ENCODE results near the gene CDK14. TPM values are rescaled to one million over a fixed set of nuclear protein-coding genes. Genes with fewer than 3 reads are reported as not detected.

The CDK14 gene
- total and polyA plus RNA-seq, 2 donors (not counting 1 experiment from before 2014, with no cell fraction given) = 23.6 to 41.1 TPM

DNA sequence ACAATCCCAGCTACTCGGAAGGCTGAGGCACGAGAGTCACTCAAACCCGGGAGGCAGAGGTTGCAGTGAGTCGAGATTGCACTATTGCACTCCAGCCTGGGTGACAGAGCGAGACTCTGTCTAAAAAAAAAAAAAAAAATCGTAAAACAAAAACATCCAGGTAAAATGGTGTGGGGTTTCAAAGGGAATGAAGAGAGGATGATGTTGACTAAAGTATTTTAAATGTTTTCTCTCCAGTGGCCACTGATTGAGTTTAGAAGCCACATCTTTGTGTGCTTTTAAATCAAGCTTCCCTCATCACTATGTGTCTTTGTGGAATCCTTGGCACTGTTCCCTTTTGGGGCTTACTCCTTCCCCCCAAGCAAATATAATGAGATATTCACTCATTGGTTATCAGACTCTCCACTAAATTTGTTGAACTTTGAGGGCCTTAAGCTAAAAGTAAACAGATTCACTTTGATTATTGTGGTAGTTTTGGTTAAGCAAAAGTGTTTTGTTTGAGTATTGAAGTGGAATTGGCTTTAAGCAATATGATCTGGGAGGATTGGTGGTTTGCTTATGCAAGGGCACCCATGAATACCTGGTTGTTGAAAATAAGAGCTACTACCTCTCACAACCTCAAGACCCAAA, 162.9 kb downstream of the CDK14 start:
- no peak overlapping the region for H3K9ac ChIP-seq (ENCODE audit: insufficient read depth, low read length)
- H3K4me2 ChIP-seq (ENCODE audit: extremely low read depth, insufficient read depth, low read length) = no peak overlapping the region
- no peaks in the 10 kb centered on the region for H3K27me3 ChIP-seq (ENCODE audit: control insufficient read depth, insufficient read depth, low read length)
- H3K4me1 ChIP-seq (ENCODE audit: control insufficient read depth, extremely low read depth, insufficient read depth, low read length) = no peaks in the 10 kb centered on the region
- no peaks in the 10 kb centered on the region for H3K9me3 ChIP-seq (ENCODE audit: control insufficient read depth, insufficient read depth, low read depth, low read length)
- H4K20me1 ChIP-seq (ENCODE audit: control insufficient read depth, extremely low read depth, insufficient read depth, low read length) = no peaks in the 10 kb centered on the region
- no peaks in the 10 kb centered on the region for H3K36me3 ChIP-seq (ENCODE audit: control insufficient read depth, insufficient read depth, low read length)
- TF ChIP-seq EZH2 (IDR thresholded peaks at IDR 0.05; ENCODE audit: low read length, missing control alignments) = no peak
- TF ChIP-seq, protein P1, sequence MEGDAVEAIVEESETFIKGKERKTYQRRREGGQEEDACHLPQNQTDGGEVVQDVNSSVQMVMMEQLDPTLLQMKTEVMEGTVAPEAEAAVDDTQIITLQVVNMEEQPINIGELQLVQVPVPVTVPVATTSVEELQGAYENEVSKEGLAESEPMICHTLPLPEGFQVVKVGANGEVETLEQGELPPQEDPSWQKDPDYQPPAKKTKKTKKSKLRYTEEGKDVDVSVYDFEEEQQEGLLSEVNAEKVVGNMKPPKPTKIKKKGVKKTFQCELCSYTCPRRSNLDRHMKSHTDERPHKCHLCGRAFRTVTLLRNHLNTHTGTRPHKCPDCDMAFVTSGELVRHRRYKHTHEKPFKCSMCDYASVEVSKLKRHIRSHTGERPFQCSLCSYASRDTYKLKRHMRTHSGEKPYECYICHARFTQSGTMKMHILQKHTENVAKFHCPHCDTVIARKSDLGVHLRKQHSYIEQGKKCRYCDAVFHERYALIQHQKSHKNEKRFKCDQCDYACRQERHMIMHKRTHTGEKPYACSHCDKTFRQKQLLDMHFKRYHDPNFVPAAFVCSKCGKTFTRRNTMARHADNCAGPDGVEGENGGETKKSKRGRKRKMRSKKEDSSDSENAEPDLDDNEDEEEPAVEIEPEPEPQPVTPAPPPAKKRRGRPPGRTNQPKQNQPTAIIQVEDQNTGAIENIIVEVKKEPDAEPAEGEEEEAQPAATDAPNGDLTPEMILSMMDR (conservative IDR thresholded peaks at IDR 0.05 in 1 of 2, IDR thresholded peaks at IDR 0.05 in 1 of 2; ENCODE audit: low read depth in 1 of 2, low read length in 2 of 2) = no peak
- no peaks in the 10 kb centered on the region for H3K79me2 ChIP-seq (ENCODE audit: control insufficient read depth, insufficient read depth, low read length)
- DNase-seq (ENCODE audit: low read depth in 2 of 2) = no peak
- no peak overlapping the region for H3K4me3 ChIP-seq (replicated peaks in 1 of 4; ENCODE audit: control extremely low read depth in 1 of 4, insufficient read depth in 1 of 4, low read depth in 3 of 4, low read length in 4 of 4)
- H3K27ac ChIP-seq (ENCODE audit: insufficient read depth, low read length) = no peak overlapping the region
- no peak overlapping the region for H2AFZ ChIP-seq (ENCODE audit: low read length)

- no peak for TF ChIP-seq EZH2 (IDR thresholded peaks at IDR 0.05; ENCODE audit: low read length, missing control alignments)
- Histone ChIP-seq H2AFZ (ENCODE audit: low read length) (no peak overlapping the region), H3K79me2 (ENCODE audit: control insufficient read depth, insufficient read depth, low read length) (no peaks in the 10 kb centered on the region), H3K36me3 (ENCODE audit: control insufficient read depth, insufficient read depth, low read length) (no peaks in the 10 kb centered on the region), H3K4me3 (replicated peaks in 1 of 4; ENCODE audit: control extremely low read depth in 1 of 4, insufficient read depth in 1 of 4, low read depth in 3 of 4, low read length in 4 of 4) (no peak overlapping the region), H3K9ac (ENCODE audit: insufficient read depth, low read length) (no peak overlapping the region), H3K9me3 (ENCODE audit: control insufficient read depth, insufficient read depth, low read depth, low read length) (no peaks in the 10 kb centered on the region), H3K27ac (ENCODE audit: insufficient read depth, low read length) (no peak overlapping the region), H3K4me2 (ENCODE audit: extremely low read depth, insufficient read depth, low read length) (no peak overlapping the region), H4K20me1 (ENCODE audit: control insufficient read depth, extremely low read depth, insufficient read depth, low read length) (no peaks in the 10 kb centered on the region), H3K27me3 (ENCODE audit: control insufficient read depth, insufficient read depth, low read length) (no peaks in the 10 kb centered on the region), H3K4me1 (ENCODE audit: control insufficient read depth, extremely low read depth, insufficient read depth, low read length) (no peaks in the 10 kb centered on the region)
- no peak for DNase-seq (ENCODE audit: low read depth in 2 of 2)
Observed at GRCh38 chr7:90759710-90760109, 163.6 kb downstream of the CDK14 start.

DNA sequence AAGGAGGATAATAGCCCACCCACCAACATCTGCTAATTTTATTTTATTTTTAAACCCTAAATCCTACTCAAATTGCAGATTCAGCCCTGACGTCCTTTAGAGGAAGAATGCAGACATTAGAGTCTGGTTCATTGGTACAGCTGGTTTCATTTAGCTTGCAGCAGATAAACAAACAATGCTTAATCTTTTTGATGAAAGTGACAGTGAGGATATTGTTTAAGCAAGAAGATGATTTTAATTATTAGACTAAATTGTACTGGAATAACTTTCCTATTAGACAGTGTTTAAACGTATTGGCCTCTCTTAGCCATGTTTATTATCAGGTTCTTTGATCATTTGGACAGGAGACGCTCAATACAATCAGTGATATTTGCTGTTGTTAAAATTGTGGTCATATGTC, 164.8 kb downstream of the CDK14 start:
- no peak for DNase-seq (ENCODE audit: low read depth in 2 of 2)
- Histone ChIP-seq H3K79me2 (ENCODE audit: control insufficient read depth, insufficient read depth, low read length) (no peaks in the 10 kb centered on the region), H3K27ac (ENCODE audit: insufficient read depth, low read length) (no peak overlapping the region)

More for the DNA sequence above, 164.8 kb downstream of the CDK14 start:
- no peaks in the 10 kb centered on the region for H3K27me3 ChIP-seq (ENCODE audit: control insufficient read depth, insufficient read depth, low read length)
- no peak overlapping the region for H3K9ac ChIP-seq (ENCODE audit: insufficient read depth, low read length)
- no peak overlapping the region for H3K4me2 ChIP-seq (ENCODE audit: extremely low read depth, insufficient read depth, low read length)
- H2AFZ ChIP-seq (ENCODE audit: low read length) = no peak overlapping the region
- H3K36me3 ChIP-seq (ENCODE audit: control insufficient read depth, insufficient read depth, low read length) = no peaks in the 10 kb centered on the region
- no peaks in the 10 kb centered on the region for H3K4me1 ChIP-seq (ENCODE audit: control insufficient read depth, extremely low read depth, insufficient read depth, low read length)
- TF ChIP-seq, protein P1 (conservative IDR thresholded peaks at IDR 0.05 in 1 of 2, IDR thresholded peaks at IDR 0.05 in 1 of 2; ENCODE audit: low read depth in 1 of 2, low read length in 2 of 2) = no peak
- TF ChIP-seq EZH2 (IDR thresholded peaks at IDR 0.05; ENCODE audit: low read length, missing control alignments) = no peak
- no peak overlapping the region for H3K4me3 ChIP-seq (replicated peaks in 1 of 4; ENCODE audit: control extremely low read depth in 1 of 4, insufficient read depth in 1 of 4, low read depth in 3 of 4, low read length in 4 of 4)
- H3K9me3 ChIP-seq (ENCODE audit: control insufficient read depth, insufficient read depth, low read depth, low read length) = no peaks in the 10 kb centered on the region
- no peaks in the 10 kb centered on the region for H4K20me1 ChIP-seq (ENCODE audit: control insufficient read depth, extremely low read depth, insufficient read depth, low read length)

Measured in fibroblast of lung (primary cell).